HTERT RPE-1 (cell line): ENCODE data around the gene KANSL1.
"Not testable (repeated sequence)": the region's sequence is repeated elsewhere in the genome, so short reads cannot be mapped to it uniquely, and the experiment has no call there.

ENCODE experiments used
- in situ Hi-C: fragments of 300-500 bp; cut with MboI; formaldehyde crosslinking; loops from 4 replicates; pipeline ENCODE4 v1.14.3; 2020; ENCODE audit warnings: low sequenced_read_pairs

KANSL1 gene

GRCh38 chr17:46193151-46193625 lies at the start of gene KANSL1:
Gene KANSL1 (minus strand): TSS chr17:46193429. CDS start chr17:46172143, 21,286 bp downstream.
- in situ Hi-C loops, result no loop called here

GRCh38 chr17:46231359-46231758 lies 38.1 kb upstream of the KANSL1 start:
- in situ Hi-C loops, result not testable (repeated sequence)

GRCh38 chr17:46225274-46225794 lies 32.1 kb upstream of the KANSL1 start:
- in situ Hi-C loops, result not testable (repeated sequence)

GRCh38 chr17:46224864-46225263 lies 31.6 kb upstream of the KANSL1 start:
- in situ Hi-C loops, result not testable (repeated sequence)

GRCh38 chr17:46223041-46223440 lies 29.8 kb upstream of the KANSL1 start:
- in situ Hi-C loops, result not testable (repeated sequence)

- in situ Hi-C loops, result no loop called here
Measured at GRCh38 chr17:46216682-46217081, 23.5 kb upstream of the KANSL1 start.

- in situ Hi-C loops, result no loop called here
Measured at GRCh38 chr17:46212634-46213435, 19.6 kb upstream of the KANSL1 start.

GRCh38 chr17:46208997-46209396 lies 15.8 kb upstream of the KANSL1 start:
- in situ Hi-C loops, result no loop called here

GRCh38 chr17:46205975-46206374 lies 12.7 kb upstream of the KANSL1 start:
- in situ Hi-C loops, result no loop called here

- in situ Hi-C loops, result no loop called here
Measured at GRCh38 chr17:46202424-46202823, 9.2 kb upstream of the KANSL1 start.

- in situ Hi-C loops, result no loop called here
Measured at GRCh38 chr17:46201491-46201890, 8.3 kb upstream of the KANSL1 start.

GRCh38 chr17:46200197-46200596 lies 7.0 kb upstream of the KANSL1 start:
- in situ Hi-C loops, result no loop called here

GRCh38 chr17:46199379-46199778 lies 6.2 kb upstream of the KANSL1 start:
- in situ Hi-C loops, result no loop called here

GRCh38 chr17:46198233-46198632 lies 5.0 kb upstream of the KANSL1 start:
- in situ Hi-C loops, result no loop called here

GRCh38 chr17:46197530-46197929 lies 4.3 kb upstream of the KANSL1 start:
- in situ Hi-C loops, result no loop called here

GRCh38 chr17:46195939-46196716 lies 2.9 kb upstream of the KANSL1 start:
- in situ Hi-C loops, result no loop called here

- in situ Hi-C loops, result no loop called here
Measured at GRCh38 chr17:46195217-46195855, 2.1 kb upstream of the KANSL1 start.

GRCh38 chr17:46194393-46195216 lies 1.4 kb upstream of the KANSL1 start:
- in situ Hi-C loops, result no loop called here

- in situ Hi-C loops, result no loop called here
Measured at GRCh38 chr17:46193626-46194392, 580 bp upstream of the KANSL1 start.
